ENCODE data around the gene PLCH2. TPM values are rescaled to one million over a fixed set of nuclear protein-coding genes. Genes with fewer than 3 reads are reported as not detected.

Gene PLCH2
- total RNA-seq, 5 donors from 2014 or later (not counting 1 experiment from before 2014, with no cell fraction given): 20.2 to 59.1 (median 27.9) TPM

DNA sequence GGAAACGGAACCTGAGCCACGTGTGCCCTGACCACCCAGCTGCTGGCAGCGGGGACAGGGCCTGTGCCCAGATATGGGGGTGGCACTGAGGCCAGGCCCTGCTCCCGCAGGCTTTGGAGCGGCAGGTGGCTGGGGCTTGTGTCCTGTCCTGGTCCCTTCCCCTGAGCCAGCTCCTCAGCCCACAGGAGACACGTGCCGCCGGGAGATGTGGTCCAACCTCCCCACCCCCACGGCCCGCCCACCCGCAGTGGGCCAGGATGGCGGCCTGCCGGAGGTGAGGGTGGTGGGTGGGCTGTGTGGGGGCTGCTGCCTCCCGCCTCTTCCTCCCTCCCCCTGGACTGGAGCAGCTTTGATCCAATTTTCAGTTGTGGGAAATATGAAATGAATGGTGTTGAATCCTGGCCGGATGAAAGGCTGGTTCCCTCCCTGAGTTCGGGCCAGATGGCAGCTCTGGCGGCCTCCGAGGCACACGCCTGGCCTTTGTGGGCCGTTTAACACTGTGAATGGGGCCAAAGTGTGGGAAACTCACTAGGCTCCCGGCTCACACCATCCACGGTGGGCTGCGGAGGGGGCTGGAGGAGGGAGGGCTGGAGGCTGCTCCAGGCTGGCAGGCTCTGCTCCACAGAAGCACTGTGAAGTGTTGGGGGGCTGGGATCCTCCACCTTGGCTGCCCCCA lies 56.5 kb downstream of the PLCH2 start:
- WGBS (ENCODE audit: insufficient coverage): 89% methylated on average over 12 of the region's 23 CpGs
- DNase-seq (no peak), ATAC-seq (replicated peaks in 1 of 4) (no peak)
- Histone ChIP-seq H3K9me3 (no peaks in the 10 kb centered on the region), H3K4me1 (ENCODE audit: control insufficient read depth in 1 of 2, extremely low read depth in 1 of 2, insufficient read depth in 2 of 2, low read length in 2 of 2) (peaks cover 10 to 33% of the 10 kb centered on the region in 2 experiments), H3K36me3 (ENCODE audit: control insufficient read depth in 2 of 2, extremely low read depth in 1 of 2, insufficient read depth in 1 of 2, low read length in 1 of 2) (no peaks in the 10 kb centered on the region), H3K4me3 (ENCODE audit: control insufficient read depth in 1 of 2, extremely low read depth in 1 of 2, low read length in 1 of 2) (no peak overlapping the region), H3K27ac (ENCODE audit: low read length) (no peak overlapping the region), H3K27me3 (replicated peaks in 1 of 2; ENCODE audit: control insufficient read depth in 2 of 2, extremely low read depth in 1 of 2, insufficient read depth in 2 of 2, low read length in 1 of 2) (peaks cover 0 to 80% of the 10 kb centered on the region in 2 experiments)
- H3K27ac Mint-ChIP-seq: no peak overlapping the region
- H3K4me3 Mint-ChIP-seq: no peak overlapping the region
- no peaks in the 10 kb centered on the region for H3K36me3 Mint-ChIP-seq
- peaks cover 0 to 15% (median 13%) of the 10 kb centered on the region in 3 donors for H3K4me1 Mint-ChIP-seq
- peaks cover 0 to 32% of the 10 kb centered on the region in 2 donors for H3K27me3 Mint-ChIP-seq
- CTCF ChIA-PET: no interaction called here
- POLR2A ChIA-PET: no interaction called here
- no peaks in the 10 kb centered on the region for H3K9me3 Mint-ChIP-seq

- DNase-seq: no peak
- H3K27ac Mint-ChIP-seq: no peak overlapping the region
- CTCF ChIA-PET: interaction anchor here in 1 of 2 donors (0.6 kb wide), 1 partner anchor 13 kb away, joined by 3 read pairs; no protein-coding TSS in a partner anchor
- no peaks in the 10 kb centered on the region for H3K9me3 Mint-ChIP-seq
- peaks cover 0 to 76% of the 10 kb centered on the region in 2 experiments for H3K27me3 ChIP-seq (replicated peaks in 1 of 2; ENCODE audit: control insufficient read depth in 2 of 2, extremely low read depth in 1 of 2, insufficient read depth in 2 of 2, low read length in 1 of 2)
- H3K4me3 ChIP-seq (ENCODE audit: control insufficient read depth in 1 of 2, extremely low read depth in 1 of 2, low read length in 1 of 2): no peak overlapping the region
- peaks cover 10 to 28% of the 10 kb centered on the region in 2 experiments for H3K4me1 ChIP-seq (ENCODE audit: control insufficient read depth in 1 of 2, extremely low read depth in 1 of 2, insufficient read depth in 2 of 2, low read length in 2 of 2)
- H3K27ac ChIP-seq (ENCODE audit: low read length): no peak overlapping the region
- POLR2A ChIA-PET: interaction anchor here in 1 of 2 donors (0.5 kb wide), 1 partner anchor 249 kb away, joined by 3 read pairs; no protein-coding TSS in a partner anchor
- WGBS (ENCODE audit: insufficient coverage): 79% methylated on average over 7 of the region's 11 CpGs
- no peaks in the 10 kb centered on the region for H3K36me3 ChIP-seq (ENCODE audit: control insufficient read depth in 2 of 2, extremely low read depth in 1 of 2, insufficient read depth in 1 of 2, low read length in 1 of 2)
- H3K4me1 Mint-ChIP-seq: peaks cover 0 to 15% (median 13%) of the 10 kb centered on the region in 3 donors
- no peak overlapping the region for H3K4me3 Mint-ChIP-seq
- H3K27me3 Mint-ChIP-seq: peaks cover 0 to 30% of the 10 kb centered on the region in 2 donors
- no peaks in the 10 kb centered on the region for H3K9me3 ChIP-seq
- H3K36me3 Mint-ChIP-seq: no peaks in the 10 kb centered on the region
- no peak for ATAC-seq (replicated peaks in 1 of 4)
These were observed 57.3 kb downstream of the PLCH2 start for GRCh38 chr1:2533365-2533764.

DNA sequence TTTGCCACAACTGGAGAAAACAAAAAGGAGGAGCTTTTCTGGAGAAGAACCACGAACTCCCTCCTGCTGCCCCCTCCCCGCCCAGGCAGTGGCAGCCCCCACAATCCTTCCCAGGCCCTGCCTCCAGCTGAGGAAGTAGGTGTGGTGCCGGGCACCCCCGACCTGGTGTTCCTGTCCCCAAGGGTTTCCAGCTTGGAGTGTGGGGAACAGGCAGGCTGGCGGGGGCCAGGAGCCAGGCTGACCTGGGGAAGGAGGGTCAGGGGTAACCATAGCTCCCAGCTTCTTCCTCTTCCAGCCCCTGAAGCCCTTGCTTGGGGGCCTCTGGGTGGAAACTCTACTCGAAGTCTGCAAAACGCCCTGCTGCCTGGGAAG lies 58.2 kb downstream of the PLCH2 start:
- no peak overlapping the region for H3K4me3 Mint-ChIP-seq
- H3K9me3 Mint-ChIP-seq: no peaks in the 10 kb centered on the region
- CTCF ChIA-PET: no interaction called here
- H3K4me1 ChIP-seq (ENCODE audit: control insufficient read depth in 1 of 2, extremely low read depth in 1 of 2, insufficient read depth in 2 of 2, low read length in 2 of 2): peaks cover 6 to 19% of the 10 kb centered on the region in 2 experiments
- H3K4me3 ChIP-seq (ENCODE audit: control insufficient read depth in 1 of 2, extremely low read depth in 1 of 2, low read length in 1 of 2): no peak overlapping the region
- no peaks in the 10 kb centered on the region for H3K9me3 ChIP-seq
- POLR2A ChIA-PET: interaction anchor here in 1 of 2 donors (0.6 kb wide), 1 partner anchor 20 kb away, joined by 5 read pairs; no protein-coding TSS in a partner anchor
- H3K27me3 Mint-ChIP-seq: peaks cover 0 to 25% of the 10 kb centered on the region in 2 donors
- 20% methylated on average over 1 of the region's 7 CpGs for WGBS (ENCODE audit: insufficient coverage)
- DNase-seq (no peak), ATAC-seq (replicated peaks in 1 of 4) (no peak)
- no peaks in the 10 kb centered on the region for H3K36me3 ChIP-seq (ENCODE audit: control insufficient read depth in 2 of 2, extremely low read depth in 1 of 2, insufficient read depth in 1 of 2, low read length in 1 of 2)
- H3K27ac ChIP-seq (ENCODE audit: low read length): no peak overlapping the region
- peaks cover 0 to 77% of the 10 kb centered on the region in 2 experiments for H3K27me3 ChIP-seq (replicated peaks in 1 of 2; ENCODE audit: control insufficient read depth in 2 of 2, extremely low read depth in 1 of 2, insufficient read depth in 2 of 2, low read length in 1 of 2)
- H3K4me1 Mint-ChIP-seq: peaks cover 0 to 8% (median 6%) of the 10 kb centered on the region in 3 donors
- no peaks in the 10 kb centered on the region for H3K36me3 Mint-ChIP-seq
- H3K27ac Mint-ChIP-seq: no peak overlapping the region

GRCh38 chr1:2534687-2535441 lies 58.8 kb downstream of the PLCH2 start:
- Mint-ChIP-seq H3K4me1 (peaks cover 0 to 8% (median 6%) of the 10 kb centered on the region in 3 donors), H3K27me3 (peaks cover 0 to 25% of the 10 kb centered on the region in 2 donors), H3K36me3 (no peaks in the 10 kb centered on the region), H3K27ac (no peak overlapping the region), H3K9me3 (no peaks in the 10 kb centered on the region), H3K4me3 (no peak overlapping the region)
- peaks cover 3 to 18% of the 10 kb centered on the region in 2 experiments for H3K4me1 ChIP-seq (ENCODE audit: control insufficient read depth in 1 of 2, extremely low read depth in 1 of 2, insufficient read depth in 2 of 2, low read length in 2 of 2)
- no peaks in the 10 kb centered on the region for H3K9me3 ChIP-seq
- H3K27me3 ChIP-seq (replicated peaks in 1 of 2; ENCODE audit: control insufficient read depth in 2 of 2, extremely low read depth in 1 of 2, insufficient read depth in 2 of 2, low read length in 1 of 2): peaks cover 0 to 80% of the 10 kb centered on the region in 2 experiments
- H3K27ac ChIP-seq (ENCODE audit: low read length): no peak overlapping the region
- DNase-seq (no peak), ATAC-seq (replicated peaks in 1 of 4) (no peak)
- POLR2A ChIA-PET: interaction anchor here in 1 of 2 donors (0.6 kb wide), 1 partner anchor 21 kb away, joined by 5 read pairs; no protein-coding TSS in a partner anchor
- H3K4me3 ChIP-seq (ENCODE audit: control insufficient read depth in 1 of 2, extremely low read depth in 1 of 2, low read length in 1 of 2): no peak overlapping the region
- no peaks in the 10 kb centered on the region for H3K36me3 ChIP-seq (ENCODE audit: control insufficient read depth in 2 of 2, extremely low read depth in 1 of 2, insufficient read depth in 1 of 2, low read length in 1 of 2)
- 60% methylated on average over 15 of the region's 18 CpGs for WGBS (ENCODE audit: insufficient coverage)
- CTCF ChIA-PET: no interaction called here

GRCh38 chr1:2535455-2535854 lies 59.4 kb downstream of the PLCH2 start:
- H3K4me1 Mint-ChIP-seq: peaks cover 0 to 8% (median 6%) of the 10 kb centered on the region in 3 donors
- ChIA-PET CTCF (no interaction called here), POLR2A (no interaction called here)
- no peak overlapping the region for H3K4me3 Mint-ChIP-seq
- H3K4me1 ChIP-seq (ENCODE audit: control insufficient read depth in 1 of 2, extremely low read depth in 1 of 2, insufficient read depth in 2 of 2, low read length in 2 of 2): peaks cover 4 to 19% of the 10 kb centered on the region in 2 experiments
- H3K36me3 ChIP-seq (ENCODE audit: control insufficient read depth in 2 of 2, extremely low read depth in 1 of 2, insufficient read depth in 1 of 2, low read length in 1 of 2): no peaks in the 10 kb centered on the region
- H3K4me3 ChIP-seq (ENCODE audit: control insufficient read depth in 1 of 2, extremely low read depth in 1 of 2, low read length in 1 of 2): no peak overlapping the region
- H3K27ac ChIP-seq (ENCODE audit: low read length): no peak overlapping the region
- H3K9me3 Mint-ChIP-seq: no peaks in the 10 kb centered on the region
- peaks cover 0 to 82% of the 10 kb centered on the region in 2 experiments for H3K27me3 ChIP-seq (replicated peaks in 1 of 2; ENCODE audit: control insufficient read depth in 2 of 2, extremely low read depth in 1 of 2, insufficient read depth in 2 of 2, low read length in 1 of 2)
- no peaks in the 10 kb centered on the region for H3K9me3 ChIP-seq
- 84% methylated on average over 19 of the region's 27 CpGs for WGBS (ENCODE audit: insufficient coverage)
- no peak overlapping the region for H3K27ac Mint-ChIP-seq
- DNase-seq (no peak), ATAC-seq (replicated peaks in 1 of 4) (no peak)
- no peaks in the 10 kb centered on the region for H3K36me3 Mint-ChIP-seq
- peaks cover 0 to 25% of the 10 kb centered on the region in 2 donors for H3K27me3 Mint-ChIP-seq

DNA sequence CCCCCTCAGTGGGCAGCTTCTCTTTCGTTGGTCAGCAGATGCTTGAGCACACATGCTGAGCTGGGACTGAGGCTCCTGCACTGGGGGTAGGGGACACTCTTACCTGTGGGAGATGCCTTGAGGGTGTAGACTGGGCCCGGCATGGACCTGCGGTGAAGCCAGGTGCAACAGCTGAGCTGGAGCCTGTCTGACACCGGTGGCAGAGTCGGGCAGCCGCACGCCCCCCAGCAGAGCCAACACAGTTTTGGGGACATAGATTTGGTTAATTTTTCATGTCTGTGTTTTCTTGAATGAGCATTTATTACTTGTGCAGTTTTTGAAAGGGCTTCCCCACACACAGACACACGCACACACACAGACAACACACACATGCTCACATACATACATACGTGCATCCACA lies 59.9 kb downstream of the PLCH2 start:
- ATAC-seq (replicated peaks in 1 of 4) (no peak), DNase-seq (no peak)
- peaks cover 5 to 17% of the 10 kb centered on the region in 2 experiments for H3K4me1 ChIP-seq (ENCODE audit: control insufficient read depth in 1 of 2, extremely low read depth in 1 of 2, insufficient read depth in 2 of 2, low read length in 2 of 2)
- no peak overlapping the region for H3K4me3 Mint-ChIP-seq
- peaks cover under 1 to 4% (median 1%) of the 10 kb centered on the region in 3 donors for H3K4me1 Mint-ChIP-seq
- H3K27ac Mint-ChIP-seq: no peak overlapping the region
- WGBS (ENCODE audit: insufficient coverage): 100% methylated on average over 2 of the region's 9 CpGs
- H3K36me3 Mint-ChIP-seq: no peaks in the 10 kb centered on the region
- CTCF ChIA-PET: no interaction called here
- H3K4me3 ChIP-seq (ENCODE audit: control insufficient read depth in 1 of 2, extremely low read depth in 1 of 2, low read length in 1 of 2): no peak overlapping the region
- H3K36me3 ChIP-seq (ENCODE audit: control insufficient read depth in 2 of 2, extremely low read depth in 1 of 2, insufficient read depth in 1 of 2, low read length in 1 of 2): no peaks in the 10 kb centered on the region
- POLR2A ChIA-PET: no interaction called here
- H3K27me3 Mint-ChIP-seq: peaks cover 0 to 21% of the 10 kb centered on the region in 2 donors
- H3K27me3 ChIP-seq (replicated peaks in 1 of 2; ENCODE audit: control insufficient read depth in 2 of 2, extremely low read depth in 1 of 2, insufficient read depth in 2 of 2, low read length in 1 of 2): peaks cover 0 to 79% of the 10 kb centered on the region in 2 experiments
- no peaks in the 10 kb centered on the region for H3K9me3 Mint-ChIP-seq
- H3K9me3 ChIP-seq: no peaks in the 10 kb centered on the region
- no peak overlapping the region for H3K27ac ChIP-seq (ENCODE audit: low read length)
